GM19324 (cell line): ENCODE measurements around the gene ZNF438.

Source experiments
- ATAC-seq: cut with Tn5 transposase; IDR thresholded peaks from one replicate; pipeline ENCODE4 v1.9.1; 2021; ENCODE audit warnings: mild to moderate bottlenecking, moderate library complexity; ENCODE audit not compliant: unreplicated experiment, low FRiP score

ZNF438 gene

GRCh38 chr10:30832749-30833627, 198.7 kb downstream of the ZNF438 start:
- ATAC-seq, result no peak

GRCh38 chr10:30832001-30832748, 199.5 kb downstream of the ZNF438 start:
- no peak for ATAC-seq

- ATAC-seq, result no peak
Observed at GRCh38 chr10:30831426-30831825, 200.2 kb downstream of the ZNF438 start.

GRCh38 chr10:30830315-30831230, 201.1 kb downstream of the ZNF438 start:
- ATAC-seq, result no peak

GRCh38 chr10:30829901-30830300, 201.8 kb downstream of the ZNF438 start:
- ATAC-seq, result no peak

- ATAC-seq, result no peak
Observed at GRCh38 chr10:30828680-30829079, 203.0 kb downstream of the ZNF438 start.

- no peak for ATAC-seq
Observed at GRCh38 chr10:30828164-30828563, 203.5 kb downstream of the ZNF438 start.

GRCh38 chr10:30827531-30828120, 204.0 kb downstream of the ZNF438 start:
- ATAC-seq, result no peak

GRCh38 chr10:30826679-30827078, 205.0 kb downstream of the ZNF438 start:
- ATAC-seq, result no peak

- ATAC-seq, result no peak
Observed at GRCh38 chr10:30825495-30825894, 206.2 kb downstream of the ZNF438 start.

- no peak for ATAC-seq
Observed at GRCh38 chr10:30825022-30825421, 206.6 kb downstream of the ZNF438 start.

- no peak for ATAC-seq
Observed at GRCh38 chr10:30823651-30824050, 208.0 kb downstream of the ZNF438 start.

GRCh38 chr10:30822693-30823465, 208.8 kb downstream of the ZNF438 start:
- ATAC-seq, result no peak

GRCh38 chr10:30821994-30822692, 209.5 kb downstream of the ZNF438 start:
- no peak for ATAC-seq

- ATAC-seq, result no peak
Observed at GRCh38 chr10:30821261-30821993, 210.2 kb downstream of the ZNF438 start.

GRCh38 chr10:30820261-30820991, 211.2 kb downstream of the ZNF438 start:
- ATAC-seq, result no peak

- ATAC-seq, result no peak
Observed at GRCh38 chr10:30819341-30820181, 212.1 kb downstream of the ZNF438 start.
